ENCODE results near the gene TADA2A.

Gene TADA2A

GRCh38 chr17:37513711-37514110 is 107.0 kb downstream of the TADA2A start:
- Histone ChIP-seq H3K4me2 (ENCODE audit: insufficient read depth, low read length, poor library complexity, severe bottlenecking) (no peak overlapping the region), H3K14ac (ENCODE audit: low read length) (no peak overlapping the region), H3K36me3 (replicated peaks in 1 of 2; ENCODE audit: control insufficient read depth in 2 of 2, insufficient read depth in 2 of 2, low read length in 2 of 2) (peaks cover 18 to 76% of the 10 kb centered on the region in 2 donors), H3K4me3 (ENCODE audit: low read length in 2 of 2) (no peak overlapping the region), H2BK12ac (ENCODE audit: low read length) (no peak overlapping the region), H3K9me3 (replicated peaks in 1 of 2; ENCODE audit: control insufficient read depth in 2 of 2, insufficient read depth in 1 of 2, low read depth in 1 of 2, low read length in 2 of 2) (no peaks in the 10 kb centered on the region), H3K9ac (ENCODE audit: low read depth, low read length, poor library complexity) (no peak overlapping the region), H4K8ac (ENCODE audit: low read depth, low read length) (no peak overlapping the region), H4K91ac (ENCODE audit: low read depth, low read length, poor library complexity) (no peak overlapping the region), H2AK5ac (ENCODE audit: low read depth, low read length) (no peak overlapping the region), H3K4ac (ENCODE audit: low read length) (no peak overlapping the region), H2BK5ac (ENCODE audit: low read length) (no peak overlapping the region), H3K27ac (replicated peaks; ENCODE audit: low read length) (no peak overlapping the region), H2BK120ac (ENCODE audit: low read depth, low read length) (no peak overlapping the region), H3K79me1 (ENCODE audit: low read depth, low read length) (peaks cover 2% of the 10 kb centered on the region), H2AFZ (ENCODE audit: low read length) (no peak overlapping the region), H3K27me3 (ENCODE audit: control insufficient read depth in 3 of 3, insufficient read depth in 3 of 3, low read depth in 1 of 3, low read length in 3 of 3) (no peaks in the 10 kb centered on the region), H3K18ac (ENCODE audit: low read length) (no peak overlapping the region), H3K23ac (ENCODE audit: low read depth, low read length, poor library complexity) (no peak overlapping the region), H3K4me1 (ENCODE audit: control insufficient read depth in 2 of 2, insufficient read depth in 1 of 2, low read depth in 1 of 2, low read length in 2 of 2) (peaks cover 4 to 10% of the 10 kb centered on the region in 2 donors), H2BK15ac (ENCODE audit: low read length) (no peak overlapping the region)
- no peak for DNase-seq (ENCODE audit: low spot score)
- no CpG with 5 or more reads among the region's 10 CpGs for WGBS, 2 donors (ENCODE audit: extremely low coverage in 2 of 2, insufficient read length in 2 of 2, insufficient replicate concordance in 1 of 2)

GRCh38 chr17:37516127-37516571 is 109.5 kb downstream of the TADA2A start:
- H3K27me3 ChIP-seq (ENCODE audit: control insufficient read depth in 3 of 3, insufficient read depth in 3 of 3, low read depth in 1 of 3, low read length in 3 of 3) = no peaks in the 10 kb centered on the region
- H3K4me3 ChIP-seq (ENCODE audit: low read length in 2 of 2) = no peak overlapping the region
- no peak overlapping the region for H2BK12ac ChIP-seq (ENCODE audit: low read length)
- no peak overlapping the region for H3K9ac ChIP-seq (ENCODE audit: low read depth, low read length, poor library complexity)
- peaks cover 2% of the 10 kb centered on the region for H3K79me1 ChIP-seq (ENCODE audit: low read depth, low read length)
- no peak overlapping the region for H2AFZ ChIP-seq (ENCODE audit: low read length)
- no peak overlapping the region for H3K18ac ChIP-seq (ENCODE audit: low read length)
- peaks cover 20 to 84% of the 10 kb centered on the region in 2 donors for H3K36me3 ChIP-seq (replicated peaks in 1 of 2; ENCODE audit: control insufficient read depth in 2 of 2, insufficient read depth in 2 of 2, low read length in 2 of 2)
- no peak for DNase-seq (ENCODE audit: low spot score)
- WGBS, 2 donors (ENCODE audit: extremely low coverage in 2 of 2, insufficient read length in 2 of 2, insufficient replicate concordance in 1 of 2) = no CpG with 5 or more reads among the region's 6 CpGs
- H4K91ac ChIP-seq (ENCODE audit: low read depth, low read length, poor library complexity) = no peak overlapping the region
- no peak overlapping the region for H2BK120ac ChIP-seq (ENCODE audit: low read depth, low read length)
- H3K4me2 ChIP-seq (ENCODE audit: insufficient read depth, low read length, poor library complexity, severe bottlenecking) = no peak overlapping the region
- no peak overlapping the region for H3K23ac ChIP-seq (ENCODE audit: low read depth, low read length, poor library complexity)
- H2AK5ac ChIP-seq (ENCODE audit: low read depth, low read length) = no peak overlapping the region
- no peaks in the 10 kb centered on the region for H3K9me3 ChIP-seq (replicated peaks in 1 of 2; ENCODE audit: control insufficient read depth in 2 of 2, insufficient read depth in 1 of 2, low read depth in 1 of 2, low read length in 2 of 2)
- H3K4ac ChIP-seq (ENCODE audit: low read length) = no peak overlapping the region
- no peak overlapping the region for H3K14ac ChIP-seq (ENCODE audit: low read length)
- no peak overlapping the region for H2BK5ac ChIP-seq (ENCODE audit: low read length)
- peaks cover 4 to 10% of the 10 kb centered on the region in 2 donors for H3K4me1 ChIP-seq (ENCODE audit: control insufficient read depth in 2 of 2, insufficient read depth in 1 of 2, low read depth in 1 of 2, low read length in 2 of 2)
- no peak overlapping the region for H2BK15ac ChIP-seq (ENCODE audit: low read length)
- no peak overlapping the region for H4K8ac ChIP-seq (ENCODE audit: low read depth, low read length)
- H3K27ac ChIP-seq (replicated peaks; ENCODE audit: low read length) = no peak overlapping the region

GRCh38 chr17:37517881-37518280 is 111.2 kb downstream of the TADA2A start:
- Histone ChIP-seq H3K23ac (ENCODE audit: low read depth, low read length, poor library complexity) (no peak overlapping the region), H3K18ac (ENCODE audit: low read length) (no peak overlapping the region), H2BK120ac (ENCODE audit: low read depth, low read length) (no peak overlapping the region), H4K91ac (ENCODE audit: low read depth, low read length, poor library complexity) (no peak overlapping the region), H2BK5ac (ENCODE audit: low read length) (no peak overlapping the region), H4K8ac (ENCODE audit: low read depth, low read length) (no peak overlapping the region), H3K79me1 (ENCODE audit: low read depth, low read length) (no peaks in the 10 kb centered on the region), H3K4ac (ENCODE audit: low read length) (no peak overlapping the region), H2AK5ac (ENCODE audit: low read depth, low read length) (no peak overlapping the region), H3K4me3 (ENCODE audit: low read length in 2 of 2) (no peak overlapping the region), H3K9ac (ENCODE audit: low read depth, low read length, poor library complexity) (no peak overlapping the region), H2BK12ac (ENCODE audit: low read length) (no peak overlapping the region), H2AFZ (ENCODE audit: low read length) (no peak overlapping the region), H3K27me3 (ENCODE audit: control insufficient read depth in 3 of 3, insufficient read depth in 3 of 3, low read depth in 1 of 3, low read length in 3 of 3) (no peaks in the 10 kb centered on the region), H3K9me3 (replicated peaks in 1 of 2; ENCODE audit: control insufficient read depth in 2 of 2, insufficient read depth in 1 of 2, low read depth in 1 of 2, low read length in 2 of 2) (no peaks in the 10 kb centered on the region), H3K14ac (ENCODE audit: low read length) (no peak overlapping the region), H2BK15ac (ENCODE audit: low read length) (no peak overlapping the region), H3K36me3 (replicated peaks in 1 of 2; ENCODE audit: control insufficient read depth in 2 of 2, insufficient read depth in 2 of 2, low read length in 2 of 2) (peaks cover 14 to 76% of the 10 kb centered on the region in 2 donors), H3K4me1 (ENCODE audit: control insufficient read depth in 2 of 2, insufficient read depth in 1 of 2, low read depth in 1 of 2, low read length in 2 of 2) (peaks cover 0 to 10% of the 10 kb centered on the region in 2 donors), H3K4me2 (ENCODE audit: insufficient read depth, low read length, poor library complexity, severe bottlenecking) (no peak overlapping the region), H3K27ac (replicated peaks; ENCODE audit: low read length) (no peak overlapping the region)
- WGBS, 2 donors (ENCODE audit: extremely low coverage in 2 of 2, insufficient read length in 2 of 2, insufficient replicate concordance in 1 of 2) = no CpG with 5 or more reads among the region's 4 CpGs
- no peak for DNase-seq (ENCODE audit: low spot score)

DNA sequence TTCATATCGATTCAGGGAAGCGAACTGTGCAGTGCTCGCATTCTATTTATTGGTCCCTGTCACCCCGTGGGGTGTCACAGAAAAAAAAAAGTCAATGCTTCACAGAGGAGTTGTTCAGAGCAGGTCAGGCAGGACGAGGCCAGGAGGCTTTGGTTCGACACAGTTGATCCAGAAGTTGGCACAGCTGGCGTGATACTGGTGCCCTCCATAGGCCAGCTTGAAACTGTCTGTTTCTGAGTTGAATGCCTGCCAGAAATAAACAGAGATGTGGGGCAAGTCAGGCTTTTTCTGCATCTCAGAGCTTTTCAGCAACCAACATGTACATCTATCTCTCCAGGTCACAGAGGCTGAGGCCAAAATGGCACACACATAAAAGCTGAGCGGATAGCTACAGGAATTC is 112.1 kb downstream of the TADA2A start:
- DNase-seq (ENCODE audit: low spot score) = no peak
- no peak overlapping the region for H2BK12ac ChIP-seq (ENCODE audit: low read length)
- H2BK5ac ChIP-seq (ENCODE audit: low read length) = no peak overlapping the region
- no peak overlapping the region for H3K14ac ChIP-seq (ENCODE audit: low read length)
- H2AK5ac ChIP-seq (ENCODE audit: low read depth, low read length) = no peak overlapping the region
- no peak overlapping the region for H4K8ac ChIP-seq (ENCODE audit: low read depth, low read length)
- no peak overlapping the region for H3K4me2 ChIP-seq (ENCODE audit: insufficient read depth, low read length, poor library complexity, severe bottlenecking)
- H3K4me3 ChIP-seq (ENCODE audit: low read length in 2 of 2) = no peak overlapping the region
- H3K9me3 ChIP-seq (replicated peaks in 1 of 2; ENCODE audit: control insufficient read depth in 2 of 2, insufficient read depth in 1 of 2, low read depth in 1 of 2, low read length in 2 of 2) = no peaks in the 10 kb centered on the region
- no peak overlapping the region for H4K91ac ChIP-seq (ENCODE audit: low read depth, low read length, poor library complexity)
- no peak overlapping the region for H3K18ac ChIP-seq (ENCODE audit: low read length)
- no peak overlapping the region for H3K9ac ChIP-seq (ENCODE audit: low read depth, low read length, poor library complexity)
- peaks cover 14 to 76% of the 10 kb centered on the region in 2 donors for H3K36me3 ChIP-seq (replicated peaks in 1 of 2; ENCODE audit: control insufficient read depth in 2 of 2, insufficient read depth in 2 of 2, low read length in 2 of 2)
- no peaks in the 10 kb centered on the region for H3K27me3 ChIP-seq (ENCODE audit: control insufficient read depth in 3 of 3, insufficient read depth in 3 of 3, low read depth in 1 of 3, low read length in 3 of 3)
- H2BK15ac ChIP-seq (ENCODE audit: low read length) = no peak overlapping the region
- no peaks in the 10 kb centered on the region for H3K79me1 ChIP-seq (ENCODE audit: low read depth, low read length)
- no peak overlapping the region for H2BK120ac ChIP-seq (ENCODE audit: low read depth, low read length)
- peaks cover 0 to 10% of the 10 kb centered on the region in 2 donors for H3K4me1 ChIP-seq (ENCODE audit: control insufficient read depth in 2 of 2, insufficient read depth in 1 of 2, low read depth in 1 of 2, low read length in 2 of 2)
- WGBS, 2 donors (ENCODE audit: extremely low coverage in 2 of 2, insufficient read length in 2 of 2, insufficient replicate concordance in 1 of 2) = no CpG with 5 or more reads among the region's 8 CpGs
- no peak overlapping the region for H3K4ac ChIP-seq (ENCODE audit: low read length)
- no peak overlapping the region for H3K27ac ChIP-seq (replicated peaks; ENCODE audit: low read length)
- H3K23ac ChIP-seq (ENCODE audit: low read depth, low read length, poor library complexity) = no peak overlapping the region
- H2AFZ ChIP-seq (ENCODE audit: low read length) = no peak overlapping the region

Measured in neuronal stem cell (in vitro differentiated cells).